Fibroblast of lung (primary cell): ENCODE data around the gene TXNDC11. TPM values are rescaled to one million over a fixed set of nuclear protein-coding genes. Genes with fewer than 3 reads are reported as not detected.
A peak's percentile ranks its signal among the peaks of the same experiment; 100 is the strongest.

Experiments used
- DNase-seq, 2 donors: peaks; one replicate each; pipeline versions ENCODE4 v3.0.0 to v3.0.0-alpha.2; 2010; ENCODE audit warnings: low read depth in 2 of 2
- H2AFZ ChIP-seq: 2 replicates; pipeline ENCODE4 v1.5.1; 2012; ENCODE audit warnings: low read length, control low read depth, inconsistent platforms
- H3K27ac ChIP-seq: 2 replicates; pipeline ENCODE4 v1.5.1; 2011; ENCODE audit warnings: low read length, control low read depth; ENCODE audit not compliant: insufficient read depth
- H3K27me3 ChIP-seq: 2 replicates; pipeline ENCODE4 v1.5.1; 2011; ENCODE audit warnings: mild to moderate bottlenecking, low read length; ENCODE audit not compliant: control insufficient read depth, insufficient read depth
- H3K36me3 ChIP-seq: 2 replicates; pipeline ENCODE4 v1.5.1; 2011; ENCODE audit warnings: low read length; ENCODE audit not compliant: control insufficient read depth, insufficient read depth
- H3K4me1 ChIP-seq: 2 replicates; pipeline ENCODE4 v1.5.1; 2011; ENCODE audit warnings: low read length; ENCODE audit not compliant: control insufficient read depth, insufficient read depth; ENCODE audit errors: extremely low read depth
- H3K4me2 ChIP-seq: 2 replicates; pipeline ENCODE4 v1.5.1; 2011; ENCODE audit warnings: low read length, control low read depth; ENCODE audit not compliant: insufficient read depth; ENCODE audit errors: extremely low read depth
- H3K4me3 ChIP-seq, 4 experiments: fragments of 200-600 bp in 1 of 4; sonication (generic) in 1 of 4; replicated peaks in 1 of 4; 2 replicates each; pipeline ENCODE4 v1.5.1; 2011 to 2016; ENCODE audit warnings: low read length in 4 of 4, low read depth in 3 of 4, mild to moderate bottlenecking in 3 of 4, control low read depth in 2 of 4, inconsistent platforms in 1 of 4, mixed read lengths in 1 of 4; ENCODE audit not compliant: insufficient read depth in 1 of 4; ENCODE audit errors: control extremely low read depth in 1 of 4
- H3K79me2 ChIP-seq: 2 replicates; pipeline ENCODE4 v1.5.1; 2012; ENCODE audit warnings: mild to moderate bottlenecking, low read length, inconsistent platforms; ENCODE audit not compliant: control insufficient read depth, insufficient read depth
- H3K9ac ChIP-seq: 2 replicates; pipeline ENCODE4 v1.5.1; 2011; ENCODE audit warnings: mild to moderate bottlenecking, low read length, control low read depth; ENCODE audit not compliant: insufficient read depth
- H3K9me3 ChIP-seq: 2 replicates; pipeline ENCODE4 v1.5.1; 2012; ENCODE audit warnings: low read depth, low read length; ENCODE audit not compliant: control insufficient read depth, insufficient read depth
- H4K20me1 ChIP-seq: 2 replicates; pipeline ENCODE4 v1.5.1; 2011; ENCODE audit warnings: low read length; ENCODE audit not compliant: control insufficient read depth, insufficient read depth; ENCODE audit errors: extremely low read depth
- CTCF ChIP-seq, 2 donors: IDR thresholded peaks in 1 of 2; conservative IDR thresholded peaks in 1 of 2; 1 replicate in 1 of 2; 2 replicates in 1 of 2; pipeline ENCODE4 v1.5.1; 2011 to 2012; ENCODE audit warnings: low read length in 2 of 2, control low read depth in 1 of 2, inconsistent platforms in 1 of 2, low read depth in 1 of 2, mild to moderate bottlenecking in 1 of 2
- EZH2 ChIP-seq: IDR thresholded peaks from 2 replicates; pipeline ENCODE4 v1.5.1; 2012; ENCODE audit warnings: low read length, control low read depth, mild to moderate bottlenecking; ENCODE audit errors: missing control alignments
- polyA plus RNA-seq, 2 donors: library from polyadenylated mRNA; depleted of rRNA in 1 of 2; stranded (reverse) in 1 of 2; unstranded in 1 of 2; fragments of >200 nt; gene quantifications; 2 replicates each; pipeline ENCODE4 v1.2.1, GENCODE V29; 2011 to 2012; ENCODE audit warnings: missing spikeins in 1 of 2
- total RNA-seq: library from RNA; depleted of rRNA; stranded (reverse); fragments of >200 nt; gene quantifications from 2 replicates; pipeline ENCODE4 v1.2.1, GENCODE V29; 2014

TXNDC11 gene
- total and polyA plus RNA-seq, 2 donors (not counting 1 experiment from before 2014, with no cell fraction given), result 26.8 to 46.2 TPM

DNA sequence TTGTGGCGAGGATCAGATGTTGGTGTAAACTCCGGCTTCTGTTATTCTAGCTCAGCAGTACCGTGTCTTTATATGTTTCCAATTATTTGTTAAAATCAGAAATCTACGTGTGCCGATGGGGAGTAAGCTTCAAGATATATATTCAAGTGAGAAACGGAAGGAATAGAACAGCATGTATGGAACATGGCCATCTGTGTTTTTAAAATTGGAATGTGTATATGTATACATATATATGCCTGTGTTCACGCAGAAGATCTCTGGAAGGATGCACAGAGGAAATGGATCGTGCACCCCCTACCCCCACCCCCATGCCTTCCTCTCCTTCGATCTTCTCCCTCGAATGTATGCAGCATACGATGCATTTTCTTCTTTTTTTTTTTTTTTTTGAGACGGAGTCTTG is 82.1 kb downstream of the TXNDC11 start:
- H4K20me1 ChIP-seq, result no peaks in the 10 kb centered on the region
- no peak overlapping the region for H2AFZ ChIP-seq
- no peak for TF ChIP-seq EZH2
- no peak for TF ChIP-seq CTCF (conservative IDR thresholded peaks at IDR 0.05 in 1 of 2, IDR thresholded peaks at IDR 0.05 in 1 of 2; ENCODE audit: low read depth in 1 of 2, low read length in 2 of 2)
- no peaks in the 10 kb centered on the region for H3K9me3 ChIP-seq
- H3K27ac ChIP-seq, result no peak overlapping the region
- H3K79me2 ChIP-seq, result no peaks in the 10 kb centered on the region
- no peaks in the 10 kb centered on the region for H3K27me3 ChIP-seq
- H3K36me3 ChIP-seq, result no peaks in the 10 kb centered on the region
- H3K4me3 ChIP-seq, result no peak overlapping the region
- H3K4me2 ChIP-seq, result no peak overlapping the region
- H3K4me1 ChIP-seq, result no peaks in the 10 kb centered on the region
- no peak overlapping the region for H3K9ac ChIP-seq
- no peak for DNase-seq

DNA sequence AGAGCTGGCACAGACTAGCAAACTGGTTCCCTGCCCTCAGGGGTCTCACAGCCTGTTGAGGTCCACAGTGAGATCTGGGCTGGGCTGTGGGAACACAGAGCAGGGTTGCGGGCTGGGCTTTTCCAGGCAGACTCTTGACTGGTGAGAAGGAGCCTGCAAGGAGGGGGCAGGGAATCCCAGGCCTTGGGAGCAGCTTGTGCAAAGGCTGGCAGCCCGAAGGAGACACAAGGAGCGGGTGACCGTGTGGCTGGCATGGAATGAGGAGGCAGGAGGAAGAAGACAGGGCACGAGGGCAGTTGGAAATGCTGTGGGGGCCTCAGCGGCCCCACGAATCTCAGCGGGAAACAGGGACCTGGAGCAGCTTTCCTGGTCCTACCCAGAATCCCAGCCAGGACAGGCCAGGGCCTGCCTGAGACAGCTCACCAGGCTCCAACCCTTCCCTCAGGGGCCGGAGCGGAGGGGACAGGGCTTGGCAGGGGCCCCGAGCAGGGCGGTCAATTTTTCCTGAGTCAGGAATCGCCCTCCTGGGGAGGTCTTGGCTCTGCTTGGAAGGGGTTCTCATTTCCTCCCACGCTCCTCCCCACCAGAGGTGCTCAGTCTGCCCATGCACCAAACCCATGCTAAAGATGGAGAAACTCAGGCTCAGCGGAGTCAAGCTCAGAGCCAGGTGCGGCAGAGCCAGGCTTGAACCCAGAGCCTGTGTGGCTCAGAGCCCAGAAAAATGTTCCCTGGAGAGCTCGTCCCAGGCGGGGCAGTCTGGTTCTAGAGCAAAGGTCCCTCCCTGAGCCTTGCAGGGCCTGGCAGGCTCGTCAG is 83.6 kb downstream of the TXNDC11 start:
- Histone ChIP-seq H3K4me2 (no peak overlapping the region), H3K36me3 (no peaks in the 10 kb centered on the region), H3K27ac (no peak overlapping the region), H3K79me2 (no peaks in the 10 kb centered on the region), H4K20me1 (no peaks in the 10 kb centered on the region), H3K9ac (no peak overlapping the region), H3K27me3 (no peaks in the 10 kb centered on the region), H3K9me3 (no peaks in the 10 kb centered on the region), H3K4me1 (no peaks in the 10 kb centered on the region), H2AFZ (no peak overlapping the region), H3K4me3 (no peak overlapping the region)
- TF ChIP-seq EZH2, result no peak
- no peak for TF ChIP-seq CTCF (conservative IDR thresholded peaks at IDR 0.05 in 1 of 2, IDR thresholded peaks at IDR 0.05 in 1 of 2; ENCODE audit: low read depth in 1 of 2, low read length in 2 of 2)
- peak; percentile 30 to 48 for DNase-seq

DNA sequence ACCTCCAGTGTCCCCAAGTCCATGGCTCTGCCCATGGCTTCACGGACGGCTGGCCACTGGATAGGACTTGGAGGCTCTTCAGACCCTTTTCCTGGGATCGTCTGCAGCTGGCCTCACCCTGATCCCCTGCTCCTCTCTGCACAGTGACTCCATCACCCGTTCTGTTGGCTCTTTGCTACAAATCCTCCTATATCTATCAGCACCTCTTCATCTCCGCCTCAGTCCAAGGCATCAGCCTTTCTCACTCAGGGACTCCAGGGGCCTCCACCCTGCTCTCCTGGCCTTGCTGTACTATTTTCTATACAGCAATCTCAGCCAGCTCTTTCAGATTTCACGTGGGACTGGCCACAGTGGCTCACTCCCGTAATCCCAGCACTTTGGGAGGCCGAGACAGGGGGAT is 85.1 kb downstream of the TXNDC11 start:
- H3K36me3 ChIP-seq, result no peaks in the 10 kb centered on the region
- H3K4me3 ChIP-seq, result no peak overlapping the region
- no peak for DNase-seq
- H3K79me2 ChIP-seq, result no peaks in the 10 kb centered on the region
- no peak overlapping the region for H3K27ac ChIP-seq
- no peaks in the 10 kb centered on the region for H3K4me1 ChIP-seq
- no peaks in the 10 kb centered on the region for H4K20me1 ChIP-seq
- H2AFZ ChIP-seq, result no peak overlapping the region
- TF ChIP-seq EZH2 (no peak), CTCF (conservative IDR thresholded peaks at IDR 0.05 in 1 of 2, IDR thresholded peaks at IDR 0.05 in 1 of 2; ENCODE audit: low read depth in 1 of 2, low read length in 2 of 2) (no peak)
- H3K9ac ChIP-seq, result no peak overlapping the region
- no peaks in the 10 kb centered on the region for H3K9me3 ChIP-seq
- H3K4me2 ChIP-seq, result no peak overlapping the region
- no peaks in the 10 kb centered on the region for H3K27me3 ChIP-seq
